Caco-2 (cell line): ENCODE data around the gene CABLES2. TPM values are rescaled to one million over a fixed set of nuclear protein-coding genes. Genes with fewer than 3 reads are reported as not detected.
A peak's percentile ranks its signal among the peaks of the same experiment; 100 is the strongest.

Experiments
- BruUV-seq: library from RNA; stranded (reverse); fragments of 400-500 nt; replicated peaks from 2 replicates; lab custom pipeline; 2021; lab: Mats Ljungman, UMichigan
- CTCF ChIA-PET: fragments of 300-600 bp; sonication (Branson Sonifier 250); formaldehyde crosslinking; loops from one replicate; lab custom pipeline; 2022; ENCODE audit warnings: antibody characterized with exemption; lab: Charles Lee
- POLR2A ChIA-PET: fragments of 300-600 bp; sonication (Branson Sonifier 250); formaldehyde crosslinking; loops from one replicate; lab custom pipeline; 2022; ENCODE audit warnings: antibody characterized with exemption; lab: Charles Lee
- DNase-seq, 2 experiments: peaks; one replicate each; pipeline versions ENCODE4 v3.0.0 to v3.0.0-alpha.2; 2020 to 2022
- H3K27me3 ChIP-seq: replicated peaks from 2 replicates; pipeline ENCODE4 v1.6.0; 2011; ENCODE audit warnings: low read length; ENCODE audit not compliant: control insufficient read depth, insufficient read depth
- H3K36me3 ChIP-seq: 2 replicates; pipeline ENCODE4 v1.5.1; 2011; ENCODE audit warnings: low read length; ENCODE audit not compliant: control insufficient read depth, insufficient read depth
- H3K4me1 ChIP-seq: fragments of 250-450 bp; sonication (Bioruptor Pico); 2 replicates; pipeline ENCODE4 v1.5.1; 2020; ENCODE audit warnings: mild to moderate bottlenecking
- H3K4me3 ChIP-seq: 2 replicates; pipeline ENCODE4 v1.5.1; 2011; ENCODE audit warnings: low read depth, mild to moderate bottlenecking, control low read depth, low read length
- H3K9me3 ChIP-seq: fragments of 250-450 bp; sonication (Bioruptor Pico); 2 replicates; pipeline ENCODE4 v1.5.1; 2020; ENCODE audit warnings: mild to moderate bottlenecking, moderate library complexity
- H3K27ac Mint-ChIP-seq: one replicate; pipeline ENCODE4 v1.8.0; 2022; ENCODE audit warnings: mixed read lengths; ENCODE audit not compliant: unreplicated experiment
- H3K27me3 Mint-ChIP-seq: one replicate; pipeline ENCODE4 v1.8.0; 2022; ENCODE audit warnings: mixed read lengths; ENCODE audit not compliant: insufficient read depth, unreplicated experiment
- H3K36me3 Mint-ChIP-seq: one replicate; pipeline ENCODE4 v1.8.0; 2022; ENCODE audit warnings: mild to moderate bottlenecking, mixed read lengths; ENCODE audit not compliant: insufficient read depth, unreplicated experiment
- H3K4me1 Mint-ChIP-seq: one replicate; pipeline ENCODE4 v1.8.0; 2022; ENCODE audit warnings: low read depth, mixed read lengths; ENCODE audit not compliant: unreplicated experiment
- H3K4me3 Mint-ChIP-seq: one replicate; pipeline ENCODE4 v1.8.0; 2022; ENCODE audit warnings: mild to moderate bottlenecking, moderate library complexity, mixed read lengths; ENCODE audit not compliant: unreplicated experiment
- H3K9me3 Mint-ChIP-seq: one replicate; pipeline ENCODE4 v1.8.0; 2022; ENCODE audit warnings: mixed read lengths; ENCODE audit not compliant: unreplicated experiment
- CTCF ChIP-seq, 2 experiments: fragments of 200-600 bp in 1 of 2; IDR thresholded peaks; 1 replicate in 1 of 2; 2 replicates in 1 of 2; pipeline versions ENCODE4 v1.5.1 to v1.8.0; 2011 to 2022; ENCODE audit warnings: antibody characterized with exemption in 1 of 2, control low read depth in 1 of 2, inconsistent platforms in 1 of 2, low read depth in 1 of 2, low read length in 1 of 2, mild to moderate bottlenecking in 1 of 2, moderate library complexity in 1 of 2; ENCODE audit not compliant: insufficient read depth in 1 of 2, severe bottlenecking in 1 of 2, unreplicated experiment in 1 of 2
- intact Hi-C: fragments of 100-400 bp; cut with micrococcal nuclease; formaldehyde crosslinking; loops from one replicate; pipeline ENCODE4 v1.10.0; 2022; ENCODE audit not compliant: unreplicated experiment
- total RNA-seq: library from RNA; stranded (reverse); gene quantifications from 2 replicates; pipeline ENCODE4 v1.2.3, GENCODE V29; 2022

The CABLES2 gene
- total RNA-seq, 1 experiment from 2014 or later, result 36.4 TPM

- H3K9me3 ChIP-seq, result no peaks in the 10 kb centered on the region
- H3K4me1 ChIP-seq, result peaks cover 78% of the 10 kb centered on the region
- peaks cover 24% of the 10 kb centered on the region for H3K36me3 ChIP-seq
- ChIA-PET CTCF (interaction anchor here (0.8 to 10.9 kb wide), 5 partner anchors 11 to 61 kb away, joined by 3 to 188 read pairs (median 5); partner anchors contain the start of gene RPS21), POLR2A (interaction anchor here (0.6 to 2.5 kb wide), 2 partner anchors 19 to 23 kb away, joined by 4 to 16 read pairs; partner anchors contain the start of gene RPS21)
- Mint-ChIP-seq H3K4me1 (peaks cover 46% of the 10 kb centered on the region), H3K27me3 (no peaks in the 10 kb centered on the region), H3K27ac (peak overlapping the region; percentile 94), H3K9me3 (no peaks in the 10 kb centered on the region), H3K4me3 (peak overlapping the region; percentile 70), H3K36me3 (peaks cover 89% of the 10 kb centered on the region)
- H3K4me3 ChIP-seq, result no peak overlapping the region
- no peak for TF ChIP-seq CTCF (IDR thresholded peaks at IDR 0.05; ENCODE audit: insufficient read depth in 1 of 2, low read depth in 1 of 2, low read length in 1 of 2, severe bottlenecking in 1 of 2, unreplicated experiment in 1 of 2)
- no peaks in the 10 kb centered on the region for H3K27me3 ChIP-seq
- peak in 1 of 2 experiments; percentile 55 for DNase-seq
- intact Hi-C loops, result loop anchor here (1.0 kb wide), 4 partner anchors 13 to 61 kb away; partner anchors contain the start of gene ADRM1
- BruUV-seq, result no TSS peak
Observed at GRCh38 chr20:62362991-62363919, 43.8 kb downstream of the CABLES2 start.

GRCh38 chr20:62362590-62362940, 44.5 kb downstream of the CABLES2 start:
- no peaks in the 10 kb centered on the region for H3K9me3 ChIP-seq
- DNase-seq, result no peak
- no peak for TF ChIP-seq CTCF (IDR thresholded peaks at IDR 0.05; ENCODE audit: insufficient read depth in 1 of 2, low read depth in 1 of 2, low read length in 1 of 2, severe bottlenecking in 1 of 2, unreplicated experiment in 1 of 2)
- Mint-ChIP-seq H3K27ac (peak overlapping the region; percentile 94), H3K36me3 (peaks cover 91% of the 10 kb centered on the region), H3K4me3 (peak overlapping the region; percentile 70), H3K27me3 (no peaks in the 10 kb centered on the region), H3K9me3 (no peaks in the 10 kb centered on the region), H3K4me1 (peaks cover 45% of the 10 kb centered on the region)
- ChIA-PET CTCF (interaction anchor here (0.8 to 10.9 kb wide), 4 partner anchors 12 to 24 kb away, joined by 4 to 188 read pairs (median 8); partner anchors contain the start of gene RPS21), POLR2A (interaction anchor here (0.6 to 2.5 kb wide), 4 partner anchors 12 to 24 kb away, joined by 3 to 16 read pairs (median 10); partner anchors contain the start of gene RPS21)
- intact Hi-C loops, result loop anchor here (1.0 kb wide), 4 partner anchors 12 to 60 kb away; partner anchors contain the start of gene ADRM1
- no TSS peak for BruUV-seq
- H3K4me1 ChIP-seq, result peaks cover 78% of the 10 kb centered on the region
- H3K4me3 ChIP-seq, result no peak overlapping the region
- no peaks in the 10 kb centered on the region for H3K27me3 ChIP-seq
- H3K36me3 ChIP-seq, result peaks cover 26% of the 10 kb centered on the region
